HG03196 (cell line): Measurements from ENCODE around the gene PLPPR1.

Experiments
- ATAC-seq: cut with Tn5 transposase; IDR thresholded peaks from one replicate; pipeline ENCODE4 v1.9.1; 2021; ENCODE audit not compliant: unreplicated experiment

Gene PLPPR1

GRCh38 chr9:101028346-101029314, at the start of gene PLPPR1:
PLPPR1 (plus strand) TSS chr9:101028727.
- ATAC-seq = no peak

GRCh38 chr9:100989731-100990130, 38.8 kb upstream of the PLPPR1 start:
- ATAC-seq = no peak

GRCh38 chr9:100990605-100991381, 37.7 kb upstream of the PLPPR1 start:
- ATAC-seq = no peak

- ATAC-seq = no peak
These were observed 35.9 kb upstream of the PLPPR1 start for GRCh38 chr9:100992632-100993031.

GRCh38 chr9:100999906-101000544, 28.5 kb upstream of the PLPPR1 start:
- ATAC-seq = no peak

GRCh38 chr9:101005246-101005645, 23.3 kb upstream of the PLPPR1 start:
- ATAC-seq = no peak

GRCh38 chr9:101014566-101014965, 14.0 kb upstream of the PLPPR1 start:
- no peak for ATAC-seq

- no peak for ATAC-seq
These were observed 10.1 kb upstream of the PLPPR1 start for GRCh38 chr9:101018467-101018866.

- ATAC-seq = no peak
These were observed 5.8 kb upstream of the PLPPR1 start for GRCh38 chr9:101022704-101023103.

GRCh38 chr9:101025940-101026339, 2.6 kb upstream of the PLPPR1 start:
- no peak for ATAC-seq

GRCh38 chr9:101026824-101027223, 1.7 kb upstream of the PLPPR1 start:
- no peak for ATAC-seq

- ATAC-seq = no peak
These were observed 1.3 kb upstream of the PLPPR1 start for GRCh38 chr9:101027236-101027635.

- ATAC-seq = no peak
These were observed 688 bp upstream of the PLPPR1 start for GRCh38 chr9:101027733-101028345.

- no peak for ATAC-seq
These were observed 973 bp downstream of the PLPPR1 start for GRCh38 chr9:101029315-101030085.

GRCh38 chr9:101030086-101030391, 1.5 kb downstream of the PLPPR1 start:
- ATAC-seq = no peak

GRCh38 chr9:101032426-101032825, 3.9 kb downstream of the PLPPR1 start:
- ATAC-seq = no peak

- no peak for ATAC-seq
These were observed 5.7 kb downstream of the PLPPR1 start for GRCh38 chr9:101034222-101034621.

GRCh38 chr9:101035098-101035497, 6.6 kb downstream of the PLPPR1 start:
- ATAC-seq = no peak

- ATAC-seq = no peak
These were observed 8.9 kb downstream of the PLPPR1 start for GRCh38 chr9:101037430-101037829.

- no peak for ATAC-seq
These were observed 10.0 kb downstream of the PLPPR1 start for GRCh38 chr9:101038488-101038887.
